Activated T-cell treated with anti-CD3 and anti-CD28 coated beads, Interleukin-2, amount 50 U/mL, for 72 hours (primary cell): Measurements from ENCODE around the gene RASAL2. TPM values are rescaled to one million over a fixed set of nuclear protein-coding genes. Genes with fewer than 3 reads are reported as not detected.

Source experiments
- ATAC-seq, 2 donors: fragments of 150-1000 bp; cut with Tn5 transposase; replicated peaks in 1 of 2; 2 replicates each; pipeline ENCODE4 v1.10.0; 2021; ENCODE audit warnings: moderate library complexity in 2 of 2, mild to moderate bottlenecking in 1 of 2
- DNase-seq, 2 donors: peaks; one replicate each; pipeline ENCODE4 v3.0.0; 2021 to 2022; ENCODE audit warnings: mixed read lengths in 1 of 2
- H3K27ac Mint-ChIP-seq: one replicate; pipeline ENCODE4 v1.8.0; 2022; ENCODE audit warnings: mild to moderate bottlenecking, moderate library complexity, mixed read lengths
- H3K27me3 Mint-ChIP-seq: one replicate; pipeline ENCODE4 v1.8.0; 2022; ENCODE audit warnings: low read depth, mixed read lengths
- H3K36me3 Mint-ChIP-seq, 2 donors: one replicate each; pipeline ENCODE4 v1.8.0; 2022; ENCODE audit warnings: mixed read lengths in 2 of 2, mild to moderate bottlenecking in 1 of 2; ENCODE audit not compliant: insufficient read depth in 2 of 2
- H3K4me1 Mint-ChIP-seq: one replicate; pipeline ENCODE4 v1.8.0; 2022; ENCODE audit warnings: low read depth, mixed read lengths
- H3K4me3 Mint-ChIP-seq, 2 donors: one replicate each; pipeline ENCODE4 v1.8.0; 2022; ENCODE audit warnings: mild to moderate bottlenecking in 2 of 2, mixed read lengths in 2 of 2, moderate library complexity in 2 of 2
- H3K9me3 Mint-ChIP-seq, 2 donors: one replicate each; pipeline ENCODE4 v1.8.0; 2022; ENCODE audit warnings: mixed read lengths in 2 of 2
- total RNA-seq, 2 donors: library from RNA; stranded (reverse); gene quantifications; one replicate each; pipeline ENCODE4 v1.2.3, GENCODE V29; 2022

The RASAL2 gene
- total RNA-seq, 2 donors from 2014 or later: 0.02 to 0.05 TPM

DNA sequence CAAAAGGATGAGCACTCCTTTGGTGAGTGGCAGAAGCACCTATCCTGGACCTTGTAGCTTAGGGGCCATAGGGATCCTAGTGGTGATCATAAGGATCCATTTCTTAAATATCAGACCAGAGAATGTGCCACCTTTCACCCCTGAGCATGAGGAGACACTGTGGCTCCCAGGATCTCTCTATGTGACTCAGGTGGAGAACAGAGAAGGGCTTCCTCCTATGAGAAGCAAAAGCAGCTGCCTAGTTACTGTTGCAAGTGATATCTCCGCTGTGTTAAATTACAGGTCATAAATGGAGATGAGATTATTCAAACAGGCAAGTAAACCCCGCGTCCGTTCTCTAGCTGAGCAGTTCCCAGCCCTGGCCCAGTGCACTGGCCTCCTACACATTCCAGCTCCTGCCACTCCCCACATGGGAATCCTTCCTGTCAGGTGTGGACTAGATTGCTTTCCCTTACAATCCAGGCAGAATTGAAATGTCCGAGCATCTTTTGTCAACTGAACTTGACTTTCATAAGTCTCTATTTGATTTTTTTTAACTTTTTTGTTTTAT is 376.6 kb downstream of the RASAL2 start:
- Mint-ChIP-seq H3K4me3 (no peak overlapping the region), H3K27me3 (peaks cover 12% of the 10 kb centered on the region), H3K36me3 (no peaks in the 10 kb centered on the region), H3K27ac (no peak overlapping the region), H3K4me1 (no peaks in the 10 kb centered on the region), H3K9me3 (no peaks in the 10 kb centered on the region)
- DNase-seq (no peak), ATAC-seq (no peak)

DNA sequence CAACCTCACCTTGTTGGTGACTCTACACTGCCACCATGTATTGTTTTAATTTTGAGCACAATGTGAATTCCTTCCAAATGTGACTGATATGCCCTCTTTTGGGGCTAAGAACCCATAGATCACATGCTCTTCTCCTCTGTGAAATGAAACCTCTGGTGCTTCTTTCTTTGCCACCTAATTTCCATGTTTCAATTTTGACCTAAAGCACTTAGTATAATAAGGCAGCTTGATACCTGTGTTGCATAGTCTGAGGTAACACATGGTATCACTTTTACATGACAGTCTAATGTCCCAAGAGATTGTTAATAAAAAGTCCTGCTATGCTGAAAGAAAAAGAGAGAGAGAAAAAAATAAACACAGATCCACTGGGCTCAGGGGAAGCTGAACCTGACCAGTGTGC is 378.6 kb downstream of the RASAL2 start:
- H3K27me3 Mint-ChIP-seq: peaks cover 12% of the 10 kb centered on the region
- H3K27ac Mint-ChIP-seq: no peak overlapping the region
- H3K4me3 Mint-ChIP-seq: no peak overlapping the region
- DNase-seq (no peak), ATAC-seq (no peak)
- no peaks in the 10 kb centered on the region for H3K36me3 Mint-ChIP-seq
- H3K4me1 Mint-ChIP-seq: no peaks in the 10 kb centered on the region
- H3K9me3 Mint-ChIP-seq: no peaks in the 10 kb centered on the region

DNA sequence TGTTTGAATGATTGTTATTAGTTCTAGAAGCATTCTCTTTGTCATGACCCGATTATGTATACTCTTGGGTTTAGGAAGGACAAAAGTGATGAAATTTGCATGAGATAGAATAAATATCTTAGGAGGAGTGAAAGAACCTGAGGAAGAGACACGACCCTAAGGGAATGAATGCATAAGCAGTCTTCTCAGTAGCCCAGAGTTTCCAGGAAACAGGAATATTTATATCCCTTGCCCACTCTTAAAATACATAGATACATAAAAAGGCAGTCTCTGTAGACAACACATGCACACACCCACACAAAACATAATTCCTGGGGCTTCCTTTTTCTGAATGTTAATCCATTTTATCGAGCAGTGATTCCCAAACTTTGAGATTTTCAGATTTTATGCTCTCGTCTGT is 383.5 kb downstream of the RASAL2 start:
- H3K36me3 Mint-ChIP-seq: no peaks in the 10 kb centered on the region

DNA sequence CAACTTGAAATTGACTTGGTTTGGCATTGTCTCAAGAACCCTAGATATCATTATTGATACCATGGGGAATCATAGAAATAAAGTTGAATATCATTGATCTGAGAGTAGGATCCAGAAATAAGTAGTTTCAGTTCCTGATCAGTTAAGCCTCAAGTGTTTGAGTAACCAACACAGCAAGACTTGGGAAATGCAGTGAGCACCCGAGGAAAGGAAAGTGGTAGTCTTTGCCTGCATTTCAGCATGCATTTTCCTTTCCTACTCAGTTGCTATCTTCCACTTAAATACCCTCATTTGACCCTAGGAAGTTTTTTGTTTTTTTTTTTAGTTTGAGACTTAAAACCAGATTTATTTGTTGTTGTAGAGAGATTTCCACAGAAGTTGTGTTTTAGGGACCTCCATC is 383.9 kb downstream of the RASAL2 start:
- ATAC-seq (no peak), DNase-seq (no peak)
- H3K27me3 Mint-ChIP-seq: peaks cover 20% of the 10 kb centered on the region
- no peak overlapping the region for H3K4me3 Mint-ChIP-seq
- no peaks in the 10 kb centered on the region for H3K36me3 Mint-ChIP-seq
- no peaks in the 10 kb centered on the region for H3K4me1 Mint-ChIP-seq
- H3K9me3 Mint-ChIP-seq: no peaks in the 10 kb centered on the region
- H3K27ac Mint-ChIP-seq: no peak overlapping the region

More for the DNA sequence above, 383.5 kb downstream of the RASAL2 start:
- H3K27ac Mint-ChIP-seq: no peak overlapping the region
- ATAC-seq (no peak), DNase-seq (no peak)
- peaks cover 20% of the 10 kb centered on the region for H3K27me3 Mint-ChIP-seq
- H3K9me3 Mint-ChIP-seq: no peaks in the 10 kb centered on the region
- no peaks in the 10 kb centered on the region for H3K4me1 Mint-ChIP-seq
- no peak overlapping the region for H3K4me3 Mint-ChIP-seq

DNA sequence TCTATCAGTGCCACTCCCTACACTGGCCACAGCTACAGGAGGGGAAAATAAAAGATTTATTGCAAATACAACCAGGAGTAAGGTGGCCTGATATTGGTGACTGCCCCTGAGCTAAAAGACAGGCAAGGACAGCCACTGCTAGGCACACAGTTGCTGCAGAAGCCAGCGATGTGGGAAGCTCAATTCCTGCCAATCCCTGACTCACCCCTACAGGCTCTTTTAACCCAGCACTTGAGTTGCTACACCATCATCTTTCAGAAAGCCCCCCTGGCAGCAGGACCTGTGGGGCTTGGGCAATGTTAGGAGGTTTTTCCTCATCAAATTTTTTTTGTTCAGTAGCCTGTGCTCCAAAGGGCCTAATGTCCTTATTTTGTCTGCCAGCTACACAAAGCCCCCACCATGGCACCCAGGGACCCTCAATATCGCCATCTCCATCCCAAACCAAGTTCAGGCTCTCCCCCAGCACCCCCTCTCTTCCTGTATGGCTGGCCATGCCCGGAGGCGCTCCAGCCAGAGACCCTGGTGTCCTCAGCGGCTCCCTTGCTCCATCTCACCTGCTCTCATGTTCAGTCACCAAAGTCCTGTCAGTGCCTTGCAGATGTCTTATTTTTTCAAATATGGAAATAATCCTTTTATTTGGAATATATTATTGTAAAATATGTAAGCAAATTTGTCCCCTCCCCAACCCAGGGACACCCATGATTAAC is 389.5 kb downstream of the RASAL2 start:
- Mint-ChIP-seq H3K36me3 (no peaks in the 10 kb centered on the region), H3K4me3 (no peak overlapping the region), H3K4me1 (no peaks in the 10 kb centered on the region), H3K27me3 (peaks cover 17% of the 10 kb centered on the region), H3K9me3 (no peaks in the 10 kb centered on the region), H3K27ac (no peak overlapping the region)
- ATAC-seq (no peak), DNase-seq (no peak)

DNA sequence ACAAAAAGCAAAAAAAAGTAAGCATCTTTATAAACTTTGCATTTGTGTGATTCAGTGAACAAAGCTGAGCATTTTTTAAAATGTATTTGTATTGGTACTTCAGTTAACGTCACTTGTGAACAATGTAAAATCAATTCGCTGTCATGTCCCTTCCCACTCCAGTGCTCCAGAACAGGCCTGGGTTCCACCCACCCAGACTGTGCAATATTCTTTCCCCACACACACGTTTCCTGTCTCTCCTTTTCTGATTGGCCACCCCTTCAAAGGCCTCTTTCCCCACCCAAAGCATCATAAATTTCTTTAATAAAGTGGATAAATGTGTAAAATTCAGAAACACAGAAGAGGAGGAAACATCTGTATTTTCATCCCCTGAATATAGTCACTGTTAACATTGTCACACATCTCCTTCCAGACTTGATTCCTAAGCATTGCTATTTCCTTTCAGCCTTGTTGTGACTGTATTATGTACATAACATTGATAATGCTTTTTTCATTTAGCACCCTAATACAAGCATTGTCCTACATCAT is 390.9 kb downstream of the RASAL2 start:
- Mint-ChIP-seq H3K27me3 (peaks cover 20% of the 10 kb centered on the region), H3K4me3 (no peak overlapping the region), H3K9me3 (no peaks in the 10 kb centered on the region), H3K27ac (no peak overlapping the region), H3K4me1 (no peaks in the 10 kb centered on the region), H3K36me3 (no peaks in the 10 kb centered on the region)
- DNase-seq (no peak), ATAC-seq (no peak)

DNA sequence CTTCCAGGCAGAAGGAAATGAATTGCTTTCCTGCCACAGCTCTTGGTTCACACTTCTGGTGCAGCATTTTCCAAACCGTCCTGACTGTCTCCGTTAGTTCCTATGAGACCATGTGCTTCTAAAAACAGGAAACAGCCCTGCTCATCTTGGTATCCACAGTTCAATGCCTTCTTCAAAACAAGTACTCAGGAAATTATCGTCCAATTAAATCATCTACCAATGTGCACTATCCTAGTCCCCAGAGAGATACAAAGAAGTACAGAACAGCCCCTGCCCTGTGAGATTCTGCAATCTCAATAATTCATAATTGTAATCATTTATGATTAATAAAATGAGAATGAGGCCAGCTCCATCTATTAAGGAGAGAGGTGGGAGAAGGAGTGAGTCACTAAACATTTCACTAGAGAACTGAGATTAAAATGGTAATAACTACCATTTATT is 391.7 kb downstream of the RASAL2 start:
- no peaks in the 10 kb centered on the region for H3K4me1 Mint-ChIP-seq
- ATAC-seq: no peak
- no peak overlapping the region for H3K4me3 Mint-ChIP-seq

DNA sequence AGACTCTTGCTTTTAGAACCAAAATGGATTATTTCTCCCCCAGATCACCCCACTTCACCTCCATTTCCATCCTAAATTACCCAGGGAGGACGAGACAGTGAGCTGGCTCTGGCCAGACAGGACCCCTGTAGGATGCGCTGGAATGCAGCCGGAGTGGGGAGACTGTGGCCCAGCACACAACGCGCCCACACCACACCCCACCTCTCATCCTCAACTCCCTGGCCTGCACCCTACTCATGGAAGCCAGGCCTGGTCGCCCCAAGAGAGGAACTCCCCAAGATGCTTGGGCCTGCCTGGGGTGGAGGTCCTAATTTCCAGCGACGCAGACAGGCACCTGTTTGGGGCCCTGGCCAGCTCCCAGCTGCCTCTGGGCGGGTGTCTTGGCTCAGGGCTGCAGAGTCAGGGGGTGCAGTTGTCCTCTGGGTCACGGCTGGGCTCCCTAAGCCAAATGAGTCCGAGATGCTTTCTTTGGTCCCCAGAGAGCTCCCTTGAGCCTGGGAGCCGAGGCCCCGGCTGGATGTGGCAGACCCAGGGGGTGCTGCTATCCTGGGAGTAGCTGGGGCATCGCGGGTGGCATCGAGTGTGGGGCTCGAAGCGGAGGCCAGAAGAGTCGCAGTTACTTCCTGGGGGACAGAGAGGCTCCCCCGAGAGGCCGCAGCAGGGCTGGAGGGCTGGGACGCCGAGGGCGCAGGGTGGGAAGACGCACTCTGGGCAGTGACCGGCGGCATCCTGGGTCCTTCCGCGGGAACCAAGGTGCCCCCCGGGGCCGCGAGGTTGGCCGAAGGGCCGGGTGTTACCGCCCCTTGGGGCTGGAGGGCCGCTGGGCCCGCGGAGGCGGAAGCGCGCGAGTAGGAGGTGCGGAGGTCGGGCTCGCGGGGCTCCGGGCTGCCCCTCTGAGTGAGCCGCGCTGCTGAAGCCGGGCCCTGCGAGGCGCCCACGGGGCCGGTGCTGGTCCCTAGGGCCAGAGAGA is 392.5 kb downstream of the RASAL2 start:
- Mint-ChIP-seq H3K4me1 (no peaks in the 10 kb centered on the region), H3K36me3 (no peaks in the 10 kb centered on the region), H3K9me3 (no peaks in the 10 kb centered on the region), H3K4me3 (no peak overlapping the region), H3K27me3 (peaks cover 20% of the 10 kb centered on the region), H3K27ac (no peak overlapping the region)
- DNase-seq (no peak), ATAC-seq (no peak)

More for the DNA sequence above, 391.7 kb downstream of the RASAL2 start:
- H3K9me3 Mint-ChIP-seq: no peaks in the 10 kb centered on the region
- DNase-seq: no peak
- H3K36me3 Mint-ChIP-seq: no peaks in the 10 kb centered on the region
- peaks cover 20% of the 10 kb centered on the region for H3K27me3 Mint-ChIP-seq
- H3K27ac Mint-ChIP-seq: no peak overlapping the region

DNA sequence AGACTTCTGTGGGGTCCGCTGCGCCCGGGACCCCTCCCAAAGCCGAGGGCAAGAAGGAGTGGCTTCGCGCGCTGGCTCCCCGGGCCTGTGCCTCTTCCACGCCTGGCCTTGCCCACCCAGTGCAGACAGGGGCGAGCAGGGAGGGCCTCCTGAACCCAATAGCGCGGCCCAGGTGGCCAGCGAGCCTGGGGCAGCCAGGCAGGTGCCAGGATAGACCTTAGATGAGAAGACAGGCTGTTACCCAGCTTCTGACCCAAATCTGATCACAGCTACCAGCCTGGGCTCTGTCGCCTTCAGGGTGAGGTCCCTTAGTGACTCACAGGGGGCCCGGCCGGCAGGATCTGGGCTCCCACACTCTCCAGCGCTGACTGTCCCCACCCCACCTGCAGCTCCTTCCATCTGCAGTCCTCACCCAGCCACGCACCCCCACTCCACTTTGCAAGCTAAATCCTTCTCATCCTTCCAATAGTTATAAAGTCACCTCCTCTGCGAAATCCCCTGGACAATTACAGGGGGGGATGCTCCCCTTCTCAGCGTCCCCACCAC is 393.2 kb downstream of the RASAL2 start:
- ATAC-seq: no peak
- Mint-ChIP-seq H3K27ac (no peak overlapping the region), H3K27me3 (peaks cover 20% of the 10 kb centered on the region), H3K4me1 (no peaks in the 10 kb centered on the region), H3K9me3 (no peaks in the 10 kb centered on the region), H3K4me3 (no peak overlapping the region), H3K36me3 (no peaks in the 10 kb centered on the region)
- DNase-seq: no peak

DNA sequence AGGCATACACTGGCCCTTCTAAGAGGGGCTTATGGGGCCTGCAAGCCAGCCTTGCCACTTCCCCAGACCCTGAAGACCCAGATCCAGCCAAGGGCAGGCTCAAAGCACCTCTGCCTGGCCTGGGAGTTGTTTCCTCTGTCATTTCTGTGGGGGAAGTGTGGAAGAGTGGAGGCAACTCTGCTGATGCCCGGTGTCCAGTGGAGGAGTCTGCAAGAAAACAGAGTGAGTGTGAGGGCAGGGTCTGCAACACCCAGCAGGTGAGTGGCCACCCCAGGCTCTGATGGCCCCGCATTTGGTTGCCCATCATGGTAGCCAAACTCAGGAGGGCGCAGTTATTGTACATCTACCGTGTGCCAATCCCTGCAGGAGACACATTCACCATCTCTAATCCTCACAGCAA is 394.5 kb downstream of the RASAL2 start:
- ATAC-seq: no peak
- H3K4me1 Mint-ChIP-seq: no peaks in the 10 kb centered on the region
- H3K36me3 Mint-ChIP-seq: no peaks in the 10 kb centered on the region
- H3K27me3 Mint-ChIP-seq: peaks cover 20% of the 10 kb centered on the region
- no peak overlapping the region for H3K27ac Mint-ChIP-seq
- H3K9me3 Mint-ChIP-seq: no peaks in the 10 kb centered on the region
- H3K4me3 Mint-ChIP-seq: no peak overlapping the region
- no peak for DNase-seq

DNA sequence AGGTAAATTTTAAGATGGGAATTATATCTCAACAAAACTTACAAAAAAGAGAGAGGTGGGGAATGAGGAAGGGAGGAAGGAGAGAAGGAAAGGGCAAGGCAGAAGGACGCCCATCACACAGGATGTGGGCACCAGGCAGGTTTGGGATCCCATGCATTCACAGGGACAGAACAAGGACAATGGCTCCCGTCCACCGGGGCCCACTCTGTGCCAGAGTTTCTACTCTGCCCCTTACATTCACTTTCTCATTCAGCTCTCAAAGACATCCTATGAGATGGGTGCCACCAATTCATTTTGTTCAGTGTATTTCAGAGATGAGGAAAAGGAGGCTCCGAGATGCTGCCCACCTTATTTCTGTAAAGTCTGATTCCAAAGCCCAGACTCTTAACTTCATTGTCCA is 395.5 kb downstream of the RASAL2 start:
- DNase-seq: no peak
- no peaks in the 10 kb centered on the region for H3K9me3 Mint-ChIP-seq
- H3K4me1 Mint-ChIP-seq: no peaks in the 10 kb centered on the region
- ATAC-seq: no peak
- peaks cover 20% of the 10 kb centered on the region for H3K27me3 Mint-ChIP-seq
- H3K4me3 Mint-ChIP-seq: no peak overlapping the region
- H3K36me3 Mint-ChIP-seq: no peaks in the 10 kb centered on the region
- no peak overlapping the region for H3K27ac Mint-ChIP-seq

DNA sequence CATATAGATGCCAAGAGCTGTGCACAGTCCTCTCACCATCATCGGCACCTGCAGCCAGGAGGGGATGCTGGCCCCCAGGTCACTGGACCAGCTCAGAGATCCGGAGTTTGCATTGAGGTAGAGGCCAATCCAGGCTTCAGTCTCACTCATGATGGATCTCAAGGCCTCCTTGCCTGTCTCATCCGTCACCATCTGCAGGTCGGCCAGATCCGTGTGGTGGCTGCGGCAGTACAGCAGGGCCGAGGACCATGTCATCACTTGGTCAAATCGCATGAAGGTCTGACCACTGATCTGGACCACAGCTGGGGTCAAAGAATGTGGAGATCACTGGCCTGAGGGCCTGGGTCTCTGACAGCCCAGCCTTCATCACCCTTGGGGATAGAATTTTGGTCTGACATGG is 396.2 kb downstream of the RASAL2 start:
- Mint-ChIP-seq H3K27me3 (peaks cover 18% of the 10 kb centered on the region), H3K9me3 (no peaks in the 10 kb centered on the region), H3K4me1 (no peaks in the 10 kb centered on the region), H3K27ac (no peak overlapping the region), H3K4me3 (no peak overlapping the region), H3K36me3 (no peaks in the 10 kb centered on the region)
- DNase-seq: no peak
- no peak for ATAC-seq

DNA sequence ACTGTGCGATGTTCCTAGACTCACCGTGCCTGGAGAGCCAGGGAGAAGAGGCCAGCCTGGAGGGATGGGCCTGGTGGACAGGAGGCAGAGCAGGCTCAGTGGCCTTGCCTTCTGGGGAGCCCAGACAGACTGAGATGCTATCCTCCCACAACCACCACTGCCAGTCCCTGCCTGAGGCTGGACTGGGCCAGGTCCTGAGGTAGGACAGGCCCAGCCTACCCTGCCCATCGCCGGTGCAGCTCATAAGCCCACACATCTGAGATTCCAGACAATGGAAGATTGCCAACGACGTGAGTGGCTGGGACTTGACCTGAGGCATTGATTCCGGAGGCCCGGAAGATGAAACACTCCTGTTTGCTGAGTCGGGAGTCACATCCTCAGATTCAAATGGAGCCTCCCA is 397.1 kb downstream of the RASAL2 start:
- Mint-ChIP-seq H3K36me3 (no peaks in the 10 kb centered on the region), H3K27ac (no peak overlapping the region)
- ATAC-seq: no peak

More for the DNA sequence above, 397.1 kb downstream of the RASAL2 start:
- Mint-ChIP-seq H3K4me3 (no peak overlapping the region), H3K4me1 (no peaks in the 10 kb centered on the region), H3K9me3 (no peaks in the 10 kb centered on the region), H3K27me3 (peaks cover 10% of the 10 kb centered on the region)
- no peak for DNase-seq
